GM21737 (cell line): ENCODE data around the gene LSM7.

Experiments used
- ATAC-seq: cut with Tn5 transposase; IDR thresholded peaks from one replicate; pipeline ENCODE4 v1.9.1; 2021; ENCODE audit warnings: mild to moderate bottlenecking, moderate library complexity; ENCODE audit not compliant: unreplicated experiment

Gene LSM7

DNA sequence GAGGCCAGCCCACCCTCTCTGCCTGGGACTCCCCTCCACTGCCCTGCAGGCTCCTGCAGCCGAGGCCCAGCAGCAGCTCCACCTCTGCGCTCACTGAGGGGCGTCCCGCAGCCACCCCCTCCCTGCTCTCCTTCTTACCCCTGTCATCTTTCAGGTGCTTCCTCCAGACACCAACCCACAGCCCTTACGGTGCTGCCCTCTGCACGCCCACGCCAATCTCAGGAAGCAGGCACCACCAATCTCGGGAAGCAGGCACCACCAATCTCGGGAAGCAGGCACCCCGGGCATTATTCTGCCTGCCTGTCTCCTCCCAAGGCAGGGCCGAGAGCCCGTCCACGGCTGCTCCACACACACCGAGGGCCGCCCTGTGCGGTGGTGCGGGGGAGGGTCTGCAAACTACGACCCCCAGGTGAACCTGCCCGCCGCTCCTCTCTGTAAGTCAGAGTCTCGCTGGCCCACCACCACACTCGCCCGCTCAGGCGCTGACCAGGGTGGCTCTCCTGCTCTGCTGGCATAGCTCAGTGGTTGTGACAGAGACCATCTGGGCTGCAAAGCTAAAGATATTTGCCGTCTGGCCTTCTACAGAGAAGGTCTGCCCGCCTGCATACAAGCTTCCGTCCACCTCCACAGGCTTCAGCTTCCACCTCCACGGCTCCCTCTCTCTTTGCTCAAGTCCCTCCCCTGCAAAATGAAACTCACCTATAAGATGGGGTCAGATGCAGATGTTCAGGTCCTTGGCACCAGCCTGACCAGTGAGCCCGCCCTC, 2.9 kb downstream of the LSM7 start:
- no peak for ATAC-seq

DNA sequence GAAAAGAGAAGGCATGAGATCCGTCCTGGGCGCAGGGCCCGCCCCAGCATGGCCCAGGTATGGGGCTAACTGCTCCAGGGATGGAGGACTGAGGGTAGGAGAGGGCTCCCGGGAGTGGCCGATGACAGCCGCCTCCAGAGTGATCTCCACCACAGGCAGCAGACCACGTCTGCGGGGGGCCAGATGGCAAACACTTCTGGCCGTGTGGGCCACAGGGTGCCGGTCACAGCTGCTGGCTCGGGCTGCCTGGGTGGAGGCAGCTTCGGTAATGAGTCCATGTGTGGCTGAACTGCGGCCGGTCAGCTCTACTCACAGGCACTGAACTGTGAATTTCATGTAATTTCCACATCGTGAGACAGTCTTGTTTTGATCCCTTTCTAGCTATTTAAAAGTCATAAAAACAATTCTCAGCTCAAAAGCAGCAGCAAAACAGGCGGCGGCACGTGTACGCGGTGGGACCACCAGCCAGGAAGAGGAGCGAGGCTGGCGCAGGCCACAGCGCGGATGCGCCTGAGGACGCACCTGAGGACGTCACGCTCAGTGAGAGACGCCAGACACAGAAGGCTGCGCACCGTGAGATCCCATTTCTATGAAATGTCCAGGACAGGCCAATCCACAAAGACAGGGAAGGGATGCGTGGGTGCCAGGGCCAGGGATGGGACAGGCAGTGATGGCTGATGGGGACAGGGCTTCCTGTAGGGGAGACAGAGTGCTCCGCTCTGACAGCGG, 4.0 kb downstream of the LSM7 start:
- no peak for ATAC-seq

GRCh38 chr19:2323707-2324106, 4.7 kb downstream of the LSM7 start:
- ATAC-seq, result no peak

- no peak for ATAC-seq
These were observed 6.7 kb downstream of the LSM7 start for GRCh38 chr19:2321565-2322283.

DNA sequence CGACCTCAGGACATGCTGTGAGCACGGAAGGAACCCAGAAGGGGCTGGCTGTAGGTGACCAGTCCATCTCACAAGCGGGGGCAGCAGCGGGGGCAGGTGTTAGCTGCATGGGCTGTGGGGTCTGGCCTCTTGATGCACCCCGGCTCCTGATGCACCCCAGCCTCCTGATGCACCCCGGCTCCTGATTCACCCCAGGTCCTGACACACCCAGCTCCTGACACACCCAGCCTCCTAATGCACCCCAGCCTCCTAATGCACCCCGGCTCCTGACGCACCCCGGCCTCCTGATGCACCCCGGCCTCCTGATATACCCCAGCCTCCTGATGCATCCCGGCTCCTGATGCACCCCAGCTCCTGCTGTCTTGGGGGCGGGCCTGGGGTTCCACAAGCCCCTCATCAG, 7.4 kb downstream of the LSM7 start:
- ATAC-seq, result no peak

GRCh38 chr19:2320049-2320448, 8.3 kb downstream of the LSM7 start:
- no peak for ATAC-seq

DNA sequence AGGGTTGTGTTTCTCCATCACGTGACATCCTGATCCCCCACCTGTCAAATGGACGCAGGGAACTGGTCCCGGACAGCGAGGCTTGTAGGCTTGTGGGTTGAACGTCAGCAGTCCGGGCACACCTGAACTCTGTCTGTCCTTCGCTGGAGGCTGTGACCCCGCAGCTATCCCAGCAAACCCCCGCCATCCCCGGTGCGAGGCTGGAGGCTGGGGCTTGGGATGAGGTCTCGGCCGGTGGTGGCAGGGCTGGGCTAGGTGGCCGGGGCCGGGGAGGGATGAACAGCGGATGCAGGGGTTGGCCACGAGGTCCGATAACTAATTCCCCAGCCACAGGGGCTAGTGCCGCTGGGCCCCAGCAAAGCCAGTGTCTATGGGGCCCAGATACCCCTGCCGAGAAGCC, 8.8 kb downstream of the LSM7 start:
- no peak for ATAC-seq

- no peak for ATAC-seq
These were observed 9.5 kb downstream of the LSM7 start for GRCh38 chr19:2318923-2319322.

GRCh38 chr19:2317756-2318155, 10.6 kb downstream of the LSM7 start:
- ATAC-seq, result no peak

- ATAC-seq, result no peak
These were observed 11.1 kb downstream of the LSM7 start for GRCh38 chr19:2317300-2317699.

DNA sequence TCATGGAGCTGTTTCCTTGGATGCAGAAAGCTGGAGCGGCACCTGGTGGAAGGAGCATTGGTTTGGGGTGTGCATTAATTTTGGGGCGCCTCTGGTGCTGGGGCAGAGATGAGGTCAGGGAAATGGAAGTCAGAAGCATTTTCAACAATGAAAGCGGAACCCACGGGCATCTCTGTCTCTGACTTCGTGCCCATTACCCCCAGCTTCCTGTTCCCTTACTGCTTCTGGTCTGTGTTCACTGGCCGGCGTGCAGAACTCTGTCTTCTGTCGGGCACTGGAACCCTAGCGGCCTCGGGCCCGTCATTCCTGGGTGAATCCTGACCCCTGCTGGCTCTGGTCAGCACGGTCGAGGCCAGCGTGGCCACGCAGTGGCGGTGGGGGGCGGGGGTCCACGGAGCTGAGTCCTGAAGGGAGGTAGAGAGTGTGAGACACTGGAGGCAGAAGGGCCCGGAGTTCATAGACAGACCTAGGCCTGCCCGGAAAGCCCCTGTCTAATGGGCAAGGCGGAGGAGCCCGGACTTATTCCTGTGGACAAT, 12.5 kb downstream of the LSM7 start:
- no peak for ATAC-seq

- ATAC-seq, result no peak
These were observed 13.1 kb downstream of the LSM7 start for GRCh38 chr19:2315121-2315817.

DNA sequence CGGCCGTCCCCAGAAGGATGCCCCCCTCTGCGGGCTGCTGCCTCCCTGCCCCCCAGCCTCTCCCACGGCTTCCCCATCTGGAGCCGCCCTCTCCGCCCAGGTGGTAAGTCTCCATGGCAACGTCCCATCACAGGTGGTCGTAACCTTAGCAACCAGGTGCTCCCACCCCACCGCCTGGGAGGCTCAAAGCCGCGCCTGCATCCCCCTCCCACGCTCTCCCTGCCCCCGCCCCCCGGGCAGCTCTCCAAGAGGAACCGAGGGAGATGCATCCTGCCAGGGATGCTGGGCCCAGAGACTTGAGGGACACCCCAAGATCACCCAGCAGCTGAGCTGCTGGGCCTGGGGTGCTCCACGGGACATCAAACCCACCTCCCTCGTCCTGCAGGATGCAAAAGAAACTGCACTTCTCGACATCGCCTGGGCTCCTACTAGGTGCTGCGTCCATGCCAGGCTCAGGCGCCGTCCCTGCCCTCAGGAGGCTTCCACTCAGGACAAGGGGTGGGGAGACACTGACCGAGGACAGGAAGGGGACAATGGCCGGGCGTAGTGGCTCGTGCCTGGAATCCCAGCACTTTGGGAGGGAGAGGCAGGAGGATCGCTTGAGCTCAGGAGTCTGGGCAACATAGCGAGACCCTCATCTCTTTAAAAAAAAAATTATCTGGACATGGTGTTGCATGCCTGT, 15.4 kb downstream of the LSM7 start:
- ATAC-seq, result no peak

DNA sequence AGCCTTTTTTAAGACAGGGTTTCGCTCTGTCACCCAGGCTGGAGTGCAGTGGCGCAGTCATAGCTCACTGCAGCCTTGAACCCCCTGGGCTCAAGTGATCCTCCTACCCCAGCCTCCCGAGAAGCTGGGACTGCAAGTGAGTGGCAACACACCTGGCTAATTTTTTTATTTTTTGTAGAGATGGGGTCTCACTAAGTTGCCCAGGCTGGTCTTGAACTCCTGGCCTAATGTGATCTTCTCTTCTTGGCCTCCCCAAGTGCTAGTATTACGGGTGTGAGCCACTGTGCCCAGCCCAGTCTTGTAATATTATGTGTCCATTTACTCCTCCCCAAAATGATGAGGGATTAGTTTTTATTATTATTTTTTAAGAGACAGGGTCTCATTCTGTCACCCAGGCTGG, 17.3 kb downstream of the LSM7 start:
- ATAC-seq, result no peak

GRCh38 chr19:2309734-2310362, 18.5 kb downstream of the LSM7 start:
- ATAC-seq, result no peak

GRCh38 chr19:2308114-2308556, 20.3 kb downstream of the LSM7 start, which contains the start of gene LINGO3:
Gene LINGO3 (minus strand): TSS chr19:2308154. CDS start chr19:2291776, 16,378 bp downstream.
- no peak for ATAC-seq

- no peak for ATAC-seq
These were observed 20.8 kb downstream of the LSM7 start for GRCh38 chr19:2307518-2308012.

GRCh38 chr19:2306971-2307370, 21.4 kb downstream of the LSM7 start:
- ATAC-seq, result no peak

GRCh38 chr19:2306281-2306806, 22.0 kb downstream of the LSM7 start:
- ATAC-seq, result no peak
